Measurements from ENCODE around the gene SCP2D1.
"Not testable (repeated sequence)": the region's sequence is repeated elsewhere in the genome, so short reads cannot be mapped to it uniquely, and the experiment has no call there.

Gene SCP2D1

GRCh38 chr20:18813483-18813882 lies at the start of gene SCP2D1:
Gene SCP2D1, plus strand, starts transcription at chr20:18813783. Its CDS starts 33 bp downstream, at chr20:18813816.
- DNase-seq: no peak

GRCh38 chr20:18767676-18768075 lies 45.9 kb upstream of the SCP2D1 start:
- no peak for DNase-seq

DNA sequence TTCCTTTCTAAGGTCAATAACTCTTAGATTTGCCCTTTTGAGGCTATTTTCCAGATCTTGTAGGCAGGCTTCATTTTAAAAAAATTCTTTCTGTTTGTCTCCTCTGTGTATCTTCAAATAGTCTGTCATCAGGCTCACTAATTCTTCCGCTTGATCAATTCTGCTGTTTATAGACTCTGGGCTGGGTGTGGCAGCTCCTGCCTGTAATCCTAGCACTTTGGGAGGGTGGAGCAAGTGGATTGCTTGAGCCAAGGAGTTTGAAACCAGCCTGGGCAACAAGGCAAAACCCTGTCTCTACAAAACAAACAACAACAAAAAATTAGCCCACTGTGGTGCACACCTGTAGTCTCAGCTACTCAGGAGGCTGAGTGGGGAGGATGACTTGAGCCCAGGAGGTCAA lies 40.0 kb upstream of the SCP2D1 start:
- no peak for DNase-seq

GRCh38 chr20:18774207-18774606 lies 39.4 kb upstream of the SCP2D1 start:
- no peak for DNase-seq

GRCh38 chr20:18775633-18776032 lies 38.0 kb upstream of the SCP2D1 start:
- DNase-seq: no peak

DNA sequence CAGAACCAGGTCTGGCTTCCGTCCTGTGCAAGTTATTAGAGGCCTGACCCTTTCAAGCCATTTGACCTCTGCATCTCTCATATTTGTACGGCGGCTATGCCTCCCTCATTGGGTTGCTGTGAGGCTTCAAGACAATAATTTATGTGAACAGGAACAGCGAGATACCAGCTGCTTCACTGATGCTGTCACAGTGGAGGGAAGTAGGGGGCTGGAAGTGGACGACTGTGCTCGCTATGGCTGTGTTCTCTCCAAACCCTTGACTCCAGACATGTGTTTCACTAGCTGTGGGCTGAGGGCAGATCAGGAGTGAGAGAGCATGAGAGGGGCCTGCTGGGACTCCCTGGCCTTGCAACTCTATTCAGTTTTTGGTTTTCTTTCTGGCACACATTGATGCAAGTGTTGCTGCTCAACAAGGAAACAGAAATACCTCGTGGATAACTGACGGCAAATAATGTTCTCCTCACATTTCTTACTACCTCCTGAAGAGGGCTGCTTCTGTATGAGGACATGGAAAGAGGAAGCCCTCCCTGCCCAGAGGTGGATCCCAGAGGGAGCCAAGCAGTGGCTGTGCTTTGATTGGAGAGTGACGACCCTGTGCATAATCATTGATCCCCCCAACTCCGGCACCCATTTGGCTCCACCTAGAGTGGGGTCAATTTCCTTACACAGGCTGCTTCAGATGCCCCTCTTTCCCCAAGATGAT lies 34.7 kb upstream of the SCP2D1 start:
- no peak for DNase-seq

- DNase-seq: no peak
These were observed 33.0 kb upstream of the SCP2D1 start for GRCh38 chr20:18780385-18781130.

DNA sequence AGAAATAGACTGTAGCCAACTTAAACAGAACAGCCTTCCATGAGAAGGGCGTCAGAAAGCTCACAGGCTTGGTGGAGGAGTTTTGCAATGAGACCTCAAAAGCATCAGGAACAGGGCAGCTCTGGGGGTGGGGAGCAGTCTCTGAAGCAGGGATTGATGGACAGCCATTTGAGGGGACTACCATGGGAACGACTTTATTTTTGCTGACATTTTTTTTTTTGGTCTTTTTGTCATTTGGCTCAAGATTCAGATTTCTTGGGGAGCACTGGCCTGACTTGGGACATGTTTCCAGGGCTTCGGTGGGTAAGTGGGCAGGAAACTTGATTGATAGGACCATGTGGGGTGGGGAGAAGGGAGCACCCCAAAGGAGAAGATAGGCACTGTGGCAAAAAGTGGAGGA lies 32.1 kb upstream of the SCP2D1 start:
- no peak for DNase-seq

- DNase-seq: no peak
These were observed 30.1 kb upstream of the SCP2D1 start for GRCh38 chr20:18783385-18783959.

- not testable (repeated sequence) for DNase-seq
These were observed 26.5 kb upstream of the SCP2D1 start for GRCh38 chr20:18787046-18787445.

GRCh38 chr20:18788021-18788420 lies 25.6 kb upstream of the SCP2D1 start:
- no peak for DNase-seq

DNA sequence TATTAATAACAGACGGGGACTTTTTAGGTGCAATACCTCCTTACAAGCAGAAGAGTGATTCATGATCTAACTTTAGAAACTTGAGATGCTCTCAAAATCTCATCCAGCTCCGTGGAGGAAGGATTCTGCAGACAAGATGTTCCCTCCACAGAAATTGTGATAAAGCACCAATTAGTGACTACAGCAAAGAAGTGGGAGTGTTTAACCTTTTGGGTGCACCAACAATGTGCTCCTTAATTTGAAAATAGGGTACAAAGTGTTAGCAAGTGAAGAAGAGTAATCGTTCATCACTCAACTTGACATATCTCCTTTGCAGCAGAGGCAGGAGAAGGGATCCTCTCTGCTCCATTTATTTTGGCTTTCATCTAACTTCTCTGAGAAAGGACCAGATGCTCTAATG lies 22.8 kb upstream of the SCP2D1 start:
- no peak for DNase-seq

DNA sequence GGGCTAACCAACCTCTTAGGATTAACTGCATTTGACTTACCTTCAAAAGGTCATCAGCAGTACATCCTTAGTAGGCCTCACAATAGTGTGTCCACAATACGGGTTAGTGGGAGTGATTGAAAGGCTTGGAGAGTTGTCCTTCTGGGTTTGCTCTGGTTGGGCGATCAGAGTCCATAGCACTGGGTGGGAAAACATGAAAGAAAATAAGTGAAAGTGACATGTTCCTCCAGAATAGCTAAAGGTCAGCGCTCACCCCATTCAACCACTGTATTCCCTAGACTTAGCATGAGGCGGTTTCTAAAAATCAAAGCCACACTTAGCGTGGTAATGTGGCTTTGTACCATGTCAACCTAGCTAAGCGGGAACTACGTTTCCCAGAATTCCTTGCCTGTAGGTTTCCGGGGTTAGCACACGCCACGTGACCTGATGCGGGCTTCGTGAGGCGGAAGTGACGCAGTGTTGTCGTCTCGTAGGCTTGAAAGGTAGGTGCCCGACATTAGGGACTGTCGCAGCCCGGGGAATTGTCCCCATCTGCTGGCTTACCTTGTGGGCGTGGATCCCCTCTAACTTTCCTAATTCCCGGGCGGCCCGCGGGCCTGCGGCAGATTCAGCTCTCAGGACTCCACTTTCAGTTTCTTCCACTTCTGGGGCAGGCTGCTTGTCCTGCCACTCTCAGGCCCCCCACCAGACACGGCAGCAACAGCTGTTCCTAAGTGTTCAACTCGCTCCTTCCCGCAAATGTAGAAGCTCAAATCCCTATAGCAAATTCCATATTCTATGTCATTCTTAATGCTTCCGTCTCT lies 19.8 kb upstream of the SCP2D1 start:
- peak; percentile 90 for DNase-seq

- DNase-seq: no peak
These were observed 19.2 kb upstream of the SCP2D1 start for GRCh38 chr20:18794428-18794787.

DNA sequence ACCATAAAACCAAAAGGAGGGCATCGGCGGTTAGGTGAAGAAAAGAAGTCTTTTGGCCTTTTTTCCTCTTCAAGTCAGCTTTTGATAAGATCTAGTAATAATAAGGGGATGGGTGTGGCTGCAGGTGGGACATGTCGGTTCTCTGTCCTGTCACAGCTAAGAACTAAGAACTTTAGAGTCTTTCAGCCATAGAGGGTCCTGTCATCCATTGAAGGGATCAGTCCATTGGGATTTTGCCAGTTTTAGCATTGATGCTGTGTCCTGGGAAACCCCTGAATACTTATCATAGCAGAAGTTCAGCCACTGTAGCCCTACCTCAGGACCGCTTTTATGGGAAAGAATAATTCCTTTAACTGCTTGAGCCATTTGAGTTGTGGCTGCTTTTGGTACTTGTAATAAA lies 18.2 kb upstream of the SCP2D1 start:
- DNase-seq: no peak

GRCh38 chr20:18796282-18796833 lies 17.2 kb upstream of the SCP2D1 start:
- DNase-seq: no peak

- no peak for DNase-seq
These were observed 12.1 kb upstream of the SCP2D1 start for GRCh38 chr20:18801516-18801915.

DNA sequence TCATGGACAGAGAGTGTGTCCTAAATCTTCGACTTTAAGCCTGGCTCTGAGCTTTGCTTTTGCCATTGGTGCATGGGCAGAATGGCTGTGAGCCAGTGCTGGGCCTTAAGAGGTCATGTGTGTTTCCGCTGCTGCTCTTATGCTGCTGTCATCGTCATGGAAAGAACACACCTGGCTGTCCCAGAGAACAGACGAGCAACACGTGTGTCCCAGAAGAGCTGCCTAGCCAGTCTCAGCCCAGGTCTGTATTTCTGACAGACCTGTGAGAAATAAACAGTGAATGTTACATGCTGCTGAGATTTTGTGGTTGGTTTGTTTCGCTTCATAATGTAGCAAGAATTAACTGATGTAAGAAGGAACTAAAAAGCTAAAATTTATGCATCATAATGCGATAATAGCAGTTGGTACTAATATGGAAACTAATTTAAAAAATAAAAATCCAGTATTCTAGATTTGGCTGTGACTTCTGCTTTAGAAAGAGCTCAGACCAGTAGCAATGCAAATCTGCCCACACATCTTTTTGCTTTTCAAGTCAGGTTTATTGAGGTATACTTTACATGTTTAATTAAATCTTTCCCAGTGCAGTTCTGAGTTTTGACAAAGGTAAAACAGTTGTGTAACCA lies 11.5 kb upstream of the SCP2D1 start:
- no peak for DNase-seq

- DNase-seq: no peak
These were observed 7.7 kb upstream of the SCP2D1 start for GRCh38 chr20:18805881-18806280.

GRCh38 chr20:18808712-18809111 lies 4.9 kb upstream of the SCP2D1 start:
- no peak for DNase-seq

- DNase-seq: no peak
These were observed 2.4 kb upstream of the SCP2D1 start for GRCh38 chr20:18811186-18811585.

- no peak for DNase-seq
These were observed 1.7 kb upstream of the SCP2D1 start for GRCh38 chr20:18811904-18812303.
